Measurements from ENCODE around the gene LRCH4.

- TF ChIP-seq POLR2A (IDR thresholded peaks at IDR 0.05; ENCODE audit: low read depth, low read length) (no peak), TAF1 (IDR thresholded peaks at IDR 0.05; ENCODE audit: low read depth, low read length) (no peak)
Observed at GRCh38 chr7:100604028-100604975, 18.4 kb upstream of the LRCH4 start.
